Measurements from ENCODE around the gene SPPL3.

The SPPL3 gene

GRCh38 chr12:120774169-120774916, 129.8 kb downstream of the SPPL3 start:
- CTCF ChIA-PET: no interaction called here
- POLR2A ChIA-PET (ENCODE audit: low non-redundant PET): no interaction called here

GRCh38 chr12:120771097-120771496, 133.1 kb downstream of the SPPL3 start:
- ChIA-PET POLR2A (ENCODE audit: low non-redundant PET) (no interaction called here), CTCF (no interaction called here)
- DNase-seq (ENCODE audit: low spot score): no peak
- no peak for TF ChIP-seq CTCF (conservative IDR thresholded peaks at IDR 0.05; ENCODE audit: low read depth)
- H3K27ac ChIP-seq: no peak overlapping the region

More at GRCh38 chr12:120774169-120774916, 129.8 kb downstream of the SPPL3 start:
- no peak for TF ChIP-seq CTCF (conservative IDR thresholded peaks at IDR 0.05; ENCODE audit: low read depth)
- DNase-seq (ENCODE audit: low spot score): no peak
- no peak overlapping the region for H3K27ac ChIP-seq

GRCh38 chr12:120767071-120768024, 136.8 kb downstream of the SPPL3 start:
- H3K27ac ChIP-seq: no peak overlapping the region
- TF ChIP-seq CTCF (conservative IDR thresholded peaks at IDR 0.05; ENCODE audit: low read depth): no peak
- ChIA-PET CTCF (interaction anchor here (0.5 kb wide), 1 partner anchor 14 kb away, joined by 3 read pairs; no protein-coding TSS in a partner anchor), POLR2A (ENCODE audit: low non-redundant PET) (no interaction called here)
- no peak for DNase-seq (ENCODE audit: low spot score)

GRCh38 chr12:120766566-120766965, 137.6 kb downstream of the SPPL3 start:
- CTCF ChIA-PET: no interaction called here
- no peak for TF ChIP-seq CTCF (conservative IDR thresholded peaks at IDR 0.05; ENCODE audit: low read depth)
- DNase-seq (ENCODE audit: low spot score): no peak
- H3K27ac ChIP-seq: no peak overlapping the region
- POLR2A ChIA-PET (ENCODE audit: low non-redundant PET): no interaction called here

- H3K27ac ChIP-seq: no peak overlapping the region
- no peak for TF ChIP-seq CTCF (conservative IDR thresholded peaks at IDR 0.05; ENCODE audit: low read depth)
- no peak for DNase-seq (ENCODE audit: low spot score)
- CTCF ChIA-PET: interaction anchor here (0.6 to 1.1 kb wide), 2 partner anchors 207 to 241 kb away, joined by 3 read pairs; no protein-coding TSS in a partner anchor
- POLR2A ChIA-PET (ENCODE audit: low non-redundant PET): no interaction called here
These were observed 139.3 kb downstream of the SPPL3 start for GRCh38 chr12:120764816-120765215.

GRCh38 chr12:120763250-120763649, 140.9 kb downstream of the SPPL3 start:
- DNase-seq (ENCODE audit: low spot score): no peak
- TF ChIP-seq CTCF (conservative IDR thresholded peaks at IDR 0.05; ENCODE audit: low read depth): no peak
- POLR2A ChIA-PET (ENCODE audit: low non-redundant PET): no interaction called here
- CTCF ChIA-PET: interaction anchor here (1.0 to 1.1 kb wide), 2 partner anchors 117 to 199 kb away, joined by 4 read pairs; no protein-coding TSS in a partner anchor
- H3K27ac ChIP-seq: no peak overlapping the region

Measured in RWPE1 (cell line).